Activated naive CD4-positive, alpha-beta T cell treated with anti-CD3 and anti-CD28 coated beads for 36 hours (primary cell): ENCODE measurements around the gene MRPS25. TPM values are rescaled to one million over a fixed set of nuclear protein-coding genes. Genes with fewer than 3 reads are reported as not detected.

Source experiments
- CTCF ChIA-PET: fragments of 350-600 bp; sonication (Branson Sonifier 250); formaldehyde crosslinking; loops from one replicate; lab custom pipeline; 2021; ENCODE audit warnings: antibody characterized with exemption; lab: Charles Lee
- DNase-seq: peaks from one replicate; pipeline ENCODE4 v3.0.0-alpha.2; 2020
- H3K27ac Mint-ChIP-seq: one replicate; pipeline ENCODE4 v1.8.0; 2021; ENCODE audit warnings: mild to moderate bottlenecking, mixed read lengths
- H3K27me3 Mint-ChIP-seq: one replicate; pipeline ENCODE4 v1.8.0; 2021; ENCODE audit warnings: low read depth, mixed read lengths
- H3K36me3 Mint-ChIP-seq: one replicate; pipeline ENCODE4 v1.8.0; 2021; ENCODE audit warnings: low read depth, mixed read lengths
- H3K4me1 Mint-ChIP-seq: one replicate; pipeline ENCODE4 v1.8.0; 2021; ENCODE audit warnings: low read depth, mixed read lengths
- H3K4me3 Mint-ChIP-seq: one replicate; pipeline ENCODE4 v1.8.0; 2021; ENCODE audit warnings: mild to moderate bottlenecking, moderate library complexity, mixed read lengths
- H3K9me3 Mint-ChIP-seq: one replicate; pipeline ENCODE4 v1.8.0; 2021; ENCODE audit warnings: mixed read lengths
- intact Hi-C: fragments of 100-400 bp; cut with micrococcal nuclease; formaldehyde crosslinking; loops from one replicate; pipeline ENCODE4 v1.15.1; 2023
- total RNA-seq, 2 experiments: library from RNA; stranded (reverse); gene quantifications; one replicate each; pipeline ENCODE4 v1.2.3, GENCODE V29; 2021

The MRPS25 gene
- total RNA-seq, 2 experiments from 2014 or later: 55.0 to 57.5 TPM

DNA sequence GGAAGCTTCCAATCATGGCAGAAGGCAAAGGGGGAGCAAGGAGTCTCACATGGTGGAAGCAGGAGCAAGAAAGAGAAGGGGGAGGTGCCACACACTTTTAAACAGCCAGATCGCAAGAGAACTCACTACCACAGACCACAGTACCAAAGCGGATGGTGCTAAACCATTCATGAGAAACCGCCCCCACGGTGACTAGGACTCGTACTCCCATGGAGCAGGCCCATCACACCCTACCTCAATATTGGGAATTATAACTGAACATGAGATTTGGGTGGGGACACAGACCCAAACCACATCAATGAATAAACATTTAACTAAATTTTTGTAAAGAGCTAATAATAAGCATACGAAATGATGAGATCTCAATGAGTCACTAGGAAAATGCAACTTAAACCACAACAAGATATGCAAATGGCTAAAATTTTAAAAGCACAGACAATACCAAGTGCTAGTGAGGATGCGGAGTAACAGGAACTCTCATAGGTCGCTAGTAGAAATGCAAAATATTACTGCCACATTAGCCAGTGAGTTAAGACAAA is 10.0 kb downstream of the MRPS25 start:
- peak; percentile 69 for DNase-seq
- CTCF ChIA-PET: no interaction called here
- Mint-ChIP-seq H3K27ac (peak overlapping the region; percentile 74), H3K9me3 (peaks cover 1% of the 10 kb centered on the region), H3K27me3 (no peaks in the 10 kb centered on the region), H3K36me3 (peaks cover 53% of the 10 kb centered on the region), H3K4me3 (no peak overlapping the region), H3K4me1 (peaks cover 44% of the 10 kb centered on the region)
- intact Hi-C loops: loop anchor here (1.0 kb wide), 2 partner anchors 10 to 130 kb away; partner anchors contain the start of gene MRPS25

DNA sequence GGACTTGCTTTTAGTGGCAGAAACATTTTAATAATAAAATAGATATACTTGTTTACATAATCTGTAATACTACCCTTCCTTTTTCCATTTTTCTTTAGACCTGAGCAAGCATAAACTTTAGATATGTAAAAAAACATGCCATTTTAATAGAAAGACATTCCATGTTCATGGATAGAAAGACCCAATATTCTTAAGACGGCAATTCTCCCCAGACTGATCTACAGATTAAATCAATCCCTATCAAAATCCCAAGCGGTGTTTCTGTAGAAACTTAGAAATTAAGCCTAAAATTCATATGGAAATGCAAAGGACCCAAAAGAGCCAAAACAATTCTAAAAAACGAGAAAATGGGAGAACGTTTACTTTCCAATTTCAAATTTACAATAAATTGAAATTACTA is 11.6 kb downstream of the MRPS25 start:
- CTCF ChIA-PET: no interaction called here
- Mint-ChIP-seq H3K27ac (no peak overlapping the region), H3K4me1 (peaks cover 42% of the 10 kb centered on the region), H3K36me3 (peaks cover 45% of the 10 kb centered on the region), H3K4me3 (no peak overlapping the region), H3K9me3 (peaks cover 1% of the 10 kb centered on the region), H3K27me3 (no peaks in the 10 kb centered on the region)
- intact Hi-C loops: loop anchor here (5.0 kb wide), 1 partner anchor 44 kb away; the partner anchor contains the start of gene RBSN
- no peak for DNase-seq

DNA sequence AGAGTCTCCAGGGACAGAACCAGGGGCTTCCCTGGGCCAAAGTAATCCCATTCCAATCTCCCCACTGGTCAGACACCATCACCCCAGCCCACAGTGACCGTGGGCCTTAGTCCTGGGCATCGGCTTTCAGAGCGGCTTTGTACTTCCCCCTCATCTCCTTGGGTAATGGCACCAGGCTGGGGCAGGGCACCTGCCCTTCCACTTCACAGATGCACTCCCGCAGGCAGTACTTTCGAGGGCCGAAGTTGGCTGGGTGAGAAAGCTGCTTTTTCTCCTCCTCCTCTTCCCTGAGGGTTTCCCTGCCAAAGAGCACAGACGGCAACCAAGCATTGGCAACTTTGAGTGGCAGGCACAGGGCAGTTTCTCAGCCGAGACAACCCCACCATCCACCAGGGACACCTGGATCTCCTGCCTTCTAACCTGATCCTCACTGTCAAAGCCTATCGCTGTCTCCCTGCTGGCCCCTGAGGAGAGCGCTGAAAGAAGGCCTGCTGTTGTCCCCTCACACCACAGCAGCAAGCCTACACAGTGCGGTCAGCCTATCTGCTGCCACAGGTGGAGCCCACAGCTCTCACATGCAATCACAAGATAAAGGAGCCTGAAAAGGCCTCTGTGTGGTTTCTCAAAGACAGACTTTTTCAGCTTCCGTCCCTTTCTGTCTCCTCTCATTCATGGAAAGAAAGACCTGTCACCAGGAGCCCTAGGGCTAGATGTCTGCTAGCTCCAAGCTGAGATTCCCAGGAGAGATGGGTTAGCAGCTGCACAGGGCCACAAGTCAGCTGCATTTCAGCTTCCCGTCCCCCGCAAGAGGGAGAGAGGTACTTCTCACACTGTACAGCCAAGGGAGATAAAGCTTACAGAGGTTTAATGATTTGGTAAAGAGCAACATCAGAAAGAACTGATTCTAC is 12.5 kb downstream of the MRPS25 start:
- Mint-ChIP-seq H3K4me1 (peaks cover 42% of the 10 kb centered on the region), H3K27me3 (no peaks in the 10 kb centered on the region), H3K9me3 (peaks cover 1% of the 10 kb centered on the region), H3K27ac (no peak overlapping the region), H3K4me3 (no peak overlapping the region), H3K36me3 (peaks cover 40% of the 10 kb centered on the region)
- CTCF ChIA-PET: interaction anchor here (0.6 to 3.0 kb wide), 4 partner anchors 12 to 56 kb away, joined by 3 to 13 read pairs (median 4); partner anchors contain the start of gene MRPS25
- no peak for DNase-seq
- intact Hi-C loops: loop anchor here (5.0 kb wide), 1 partner anchor 45 kb away; the partner anchor contains the start of gene RBSN

DNA sequence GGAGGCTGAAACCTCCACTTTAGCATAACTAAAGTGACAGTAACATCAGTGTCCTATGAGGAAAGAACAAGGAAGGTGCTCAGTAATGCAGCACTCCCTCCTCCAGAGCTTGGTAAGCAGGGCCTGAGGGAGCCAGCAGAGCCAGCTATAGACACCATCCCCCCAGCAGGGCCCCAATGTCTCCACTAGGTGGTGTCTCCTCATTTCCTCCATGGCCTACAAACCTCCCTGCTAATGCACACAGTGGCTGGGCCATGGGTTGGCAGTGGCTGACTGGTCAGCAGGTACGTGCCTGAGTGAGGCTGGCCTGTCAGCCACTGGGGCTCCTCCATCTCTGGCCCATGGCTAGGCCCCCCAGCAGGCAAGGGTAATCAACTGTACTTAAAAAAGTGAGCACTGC is 13.6 kb downstream of the MRPS25 start:
- Mint-ChIP-seq H3K27me3 (no peaks in the 10 kb centered on the region), H3K27ac (peak overlapping the region; percentile 65), H3K9me3 (peaks cover 1% of the 10 kb centered on the region), H3K36me3 (peaks cover 40% of the 10 kb centered on the region), H3K4me1 (peaks cover 36% of the 10 kb centered on the region), H3K4me3 (no peak overlapping the region)
- DNase-seq: peak; percentile 64
- intact Hi-C loops: loop anchor here (2.0 to 5.0 kb wide), 2 partner anchors 13 to 46 kb away; partner anchors contain the start of genes MRPS25 and RBSN
- CTCF ChIA-PET: interaction anchor here (0.7 to 3.0 kb wide), 11 partner anchors 13 to 419 kb away, joined by 3 to 13 read pairs (median 4); partner anchors contain the start of gene MRPS25

DNA sequence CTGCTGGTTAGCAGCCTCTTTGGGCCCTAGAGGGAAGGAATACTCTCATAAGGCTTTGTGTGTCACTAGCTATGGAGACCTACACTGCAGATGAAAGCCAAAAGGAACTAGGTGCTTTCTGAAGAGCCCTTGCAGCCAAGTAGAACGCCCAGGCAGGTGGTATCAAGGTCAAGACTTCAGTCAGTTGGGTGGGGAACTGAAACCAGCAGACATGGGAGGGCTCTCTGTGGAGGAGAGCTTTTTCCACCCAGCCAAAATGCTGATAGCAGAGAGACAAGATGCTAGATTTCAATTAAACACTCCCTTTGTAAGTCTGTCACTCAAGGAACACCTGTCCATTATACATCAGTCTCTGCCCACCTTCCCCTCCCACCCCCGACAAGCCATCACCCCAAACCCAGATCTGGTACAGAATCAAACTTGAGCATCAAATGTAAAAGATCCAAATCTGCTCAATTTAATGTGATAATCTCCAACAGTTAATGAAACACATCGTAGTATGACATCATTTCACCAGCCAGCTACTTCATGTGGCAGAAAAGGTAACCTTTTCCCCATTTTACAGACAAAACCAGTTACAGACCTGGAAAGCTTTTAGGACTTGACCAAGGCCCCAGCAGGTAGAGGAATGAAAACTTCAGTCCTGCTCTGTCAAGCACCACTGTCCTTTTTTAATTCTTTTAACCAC is 14.6 kb downstream of the MRPS25 start:
- H3K9me3 Mint-ChIP-seq: peaks cover 1% of the 10 kb centered on the region
- intact Hi-C loops: loop anchor here (2.0 to 5.0 kb wide), 2 partner anchors 14 to 47 kb away; partner anchors contain the start of genes MRPS25 and RBSN
- no peak overlapping the region for H3K4me3 Mint-ChIP-seq
- no peak for DNase-seq
- CTCF ChIA-PET: interaction anchor here (0.7 to 3.0 kb wide), 8 partner anchors 13 to 418 kb away, joined by 3 to 13 read pairs (median 5); partner anchors contain the start of gene MRPS25
- H3K27me3 Mint-ChIP-seq: no peaks in the 10 kb centered on the region
- H3K27ac Mint-ChIP-seq: no peak overlapping the region
- H3K4me1 Mint-ChIP-seq: peaks cover 30% of the 10 kb centered on the region
- peaks cover 37% of the 10 kb centered on the region for H3K36me3 Mint-ChIP-seq

DNA sequence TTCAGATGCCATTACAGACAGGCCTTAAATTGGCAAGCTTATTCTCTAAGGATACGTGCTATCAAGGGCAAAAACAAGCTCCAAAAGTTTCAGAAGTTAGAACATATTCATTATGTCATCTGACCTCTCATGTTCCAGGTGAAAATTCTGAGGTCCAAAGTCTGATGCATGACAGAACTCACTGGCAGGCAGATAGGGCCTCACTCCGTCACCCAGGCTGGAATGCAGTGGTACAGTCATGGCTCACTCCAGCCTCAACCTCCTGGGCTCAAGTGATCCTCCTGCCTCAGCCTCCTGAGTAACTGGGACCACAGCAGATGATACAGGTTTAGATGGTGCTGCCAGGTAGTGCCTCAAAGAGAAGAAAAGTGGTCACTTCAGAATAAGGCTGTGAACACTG is 15.5 kb downstream of the MRPS25 start:
- Mint-ChIP-seq H3K9me3 (no peaks in the 10 kb centered on the region), H3K27me3 (no peaks in the 10 kb centered on the region), H3K4me1 (peaks cover 31% of the 10 kb centered on the region), H3K4me3 (no peak overlapping the region), H3K27ac (no peak overlapping the region), H3K36me3 (peaks cover 32% of the 10 kb centered on the region)
- no peak for DNase-seq
- intact Hi-C loops: no loop called here
- CTCF ChIA-PET: interaction anchor here (0.6 kb wide), 2 partner anchors 108 to 357 kb away, joined by 3 read pairs; no protein-coding TSS in a partner anchor

DNA sequence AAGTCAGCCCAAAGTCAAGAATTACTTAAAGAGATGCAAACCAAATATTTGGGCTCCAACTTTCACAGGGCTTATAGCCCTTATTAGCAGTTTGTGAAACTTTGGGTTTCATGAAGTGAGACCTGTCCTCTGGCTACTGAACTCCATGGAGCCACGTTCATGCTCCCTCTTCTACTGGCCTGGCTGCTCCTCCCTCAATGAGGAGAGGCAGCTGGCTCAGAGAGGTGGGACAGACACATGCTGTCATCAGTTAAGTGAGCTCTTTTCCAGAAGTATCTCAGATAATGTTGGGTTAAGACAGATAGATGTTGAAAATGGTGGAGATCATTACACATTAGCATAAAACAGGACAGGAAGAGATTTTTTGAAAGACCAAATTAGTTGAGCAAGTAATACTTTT is 19.4 kb downstream of the MRPS25 start:
- intact Hi-C loops: no loop called here
- H3K9me3 Mint-ChIP-seq: no peaks in the 10 kb centered on the region
- peak overlapping the region; percentile 31 for H3K27ac Mint-ChIP-seq
- no peak overlapping the region for H3K4me3 Mint-ChIP-seq
- no peaks in the 10 kb centered on the region for H3K27me3 Mint-ChIP-seq
- H3K4me1 Mint-ChIP-seq: peaks cover 31% of the 10 kb centered on the region
- H3K36me3 Mint-ChIP-seq: peaks cover 41% of the 10 kb centered on the region
- DNase-seq: no peak
- CTCF ChIA-PET: no interaction called here

DNA sequence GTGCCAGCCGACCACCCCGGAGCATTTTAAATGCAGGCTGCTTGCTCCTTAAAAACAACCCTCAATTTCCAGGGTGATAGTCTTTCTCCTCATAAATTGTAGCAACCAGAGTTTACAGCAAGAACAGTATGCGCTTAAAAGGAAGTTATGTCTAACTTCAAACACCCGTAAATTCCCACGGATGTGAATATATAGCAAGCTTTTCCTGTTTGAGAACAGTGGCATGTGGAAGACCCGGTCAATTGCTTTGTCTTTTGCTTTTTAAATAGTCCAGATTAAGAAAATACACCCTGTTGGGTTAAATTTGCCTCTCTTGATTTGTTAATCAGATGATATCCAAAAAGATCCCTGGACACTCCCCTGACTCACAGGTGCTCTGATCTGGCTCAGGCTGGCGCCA is 20.8 kb downstream of the MRPS25 start:
- intact Hi-C loops: no loop called here
- H3K27ac Mint-ChIP-seq: peak overlapping the region; percentile 52
- no peak overlapping the region for H3K4me3 Mint-ChIP-seq
- peaks cover 41% of the 10 kb centered on the region for H3K36me3 Mint-ChIP-seq
- no peak for DNase-seq
- H3K9me3 Mint-ChIP-seq: no peaks in the 10 kb centered on the region
- CTCF ChIA-PET: interaction anchor here (0.6 kb wide), 1 partner anchor 11 kb away, joined by 3 read pairs; no protein-coding TSS in a partner anchor
- H3K27me3 Mint-ChIP-seq: no peaks in the 10 kb centered on the region
- H3K4me1 Mint-ChIP-seq: peaks cover 29% of the 10 kb centered on the region

DNA sequence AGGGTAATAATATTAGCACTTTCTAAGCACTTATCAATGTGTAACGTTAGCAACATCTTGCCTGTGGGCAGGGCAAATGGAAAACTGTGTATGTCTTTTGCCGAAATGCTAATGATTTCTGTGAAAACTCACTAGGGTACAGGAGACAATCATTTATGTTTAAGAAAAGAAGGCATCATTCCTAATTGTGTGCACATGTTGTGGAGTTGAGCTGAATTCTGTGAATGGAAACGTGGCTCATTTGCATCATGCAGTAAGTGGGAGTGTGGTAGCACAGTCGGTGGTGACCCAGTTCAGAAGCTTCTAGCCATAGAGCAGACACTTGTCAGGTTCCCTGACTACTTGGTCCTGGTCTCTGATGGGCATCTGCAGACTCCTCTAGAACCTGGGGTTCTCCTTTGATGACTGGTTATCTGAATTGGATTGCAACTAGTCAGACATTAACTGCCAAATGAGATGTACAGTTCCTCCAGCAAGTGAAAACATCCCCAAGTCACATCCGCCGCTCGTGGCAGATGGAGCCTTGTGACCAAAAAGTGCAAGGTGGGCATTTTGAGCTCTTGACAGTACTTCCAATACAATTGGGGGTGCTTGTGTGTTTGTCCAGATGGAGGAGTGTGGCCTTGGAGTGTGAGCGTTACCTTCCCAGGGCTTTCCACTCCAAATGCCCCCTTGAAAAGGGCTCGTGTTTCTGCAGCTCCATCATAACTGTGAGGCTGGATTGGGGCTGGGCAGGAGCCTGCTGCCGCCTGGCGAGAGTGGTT is 21.5 kb downstream of the MRPS25 start:
- Mint-ChIP-seq H3K27ac (no peak overlapping the region), H3K27me3 (no peaks in the 10 kb centered on the region)
- CTCF ChIA-PET: interaction anchor here (1.4 kb wide), 1 partner anchor 14 kb away, joined by 5 read pairs; no protein-coding TSS in a partner anchor

DNA sequence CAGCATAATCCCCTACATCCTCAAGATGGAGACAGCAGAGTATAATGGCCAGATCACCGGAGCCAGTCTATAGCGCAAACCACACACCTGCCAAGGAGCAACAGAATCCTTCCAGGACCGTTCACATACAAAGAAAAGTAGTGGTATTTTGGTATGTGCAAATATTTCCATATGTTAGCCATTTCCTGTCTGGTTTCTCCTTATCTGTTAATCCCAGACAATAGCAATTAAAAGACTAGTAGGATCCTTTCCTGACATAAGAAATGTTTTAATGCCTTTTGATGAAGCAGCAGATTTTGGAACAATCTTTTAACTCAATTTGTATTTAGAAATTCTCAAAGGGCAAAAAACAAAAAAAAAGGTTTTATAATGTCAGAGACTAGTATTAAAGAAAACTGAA is 22.2 kb downstream of the MRPS25 start:
- no peak for DNase-seq
- CTCF ChIA-PET: interaction anchor here (1.4 kb wide), 1 partner anchor 15 kb away, joined by 5 read pairs; no protein-coding TSS in a partner anchor
- Mint-ChIP-seq H3K9me3 (no peaks in the 10 kb centered on the region), H3K36me3 (peaks cover 46% of the 10 kb centered on the region), H3K27me3 (no peaks in the 10 kb centered on the region), H3K4me1 (peaks cover 29% of the 10 kb centered on the region), H3K27ac (peak overlapping the region; percentile 11), H3K4me3 (no peak overlapping the region)
- intact Hi-C loops: no loop called here

More for the DNA sequence above, 21.5 kb downstream of the MRPS25 start:
- intact Hi-C loops: no loop called here
- H3K4me3 Mint-ChIP-seq: no peak overlapping the region
- H3K9me3 Mint-ChIP-seq: no peaks in the 10 kb centered on the region
- peaks cover 29% of the 10 kb centered on the region for H3K4me1 Mint-ChIP-seq
- no peak for DNase-seq
- H3K36me3 Mint-ChIP-seq: peaks cover 43% of the 10 kb centered on the region

DNA sequence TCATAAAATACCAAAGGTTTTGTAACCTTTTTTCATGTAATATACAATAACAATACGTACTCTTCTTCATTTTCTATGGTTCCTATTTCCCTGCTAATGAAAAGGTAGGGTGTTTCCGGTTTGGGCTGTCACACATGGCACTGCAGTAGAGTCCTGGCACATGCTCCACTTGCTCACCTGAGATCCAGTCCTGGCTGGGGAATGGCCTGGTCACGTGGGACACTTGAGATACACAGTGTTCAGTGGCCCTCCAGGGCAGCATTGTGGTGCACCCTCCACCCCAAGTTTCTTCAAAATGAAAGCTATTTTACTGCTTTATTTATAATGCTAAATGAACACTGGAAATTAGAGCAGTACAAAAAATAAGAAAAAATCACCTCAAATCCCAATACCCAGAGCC is 23.2 kb downstream of the MRPS25 start:
- Mint-ChIP-seq H3K27me3 (no peaks in the 10 kb centered on the region), H3K9me3 (no peaks in the 10 kb centered on the region), H3K4me1 (peaks cover 29% of the 10 kb centered on the region), H3K4me3 (no peak overlapping the region), H3K36me3 (peaks cover 43% of the 10 kb centered on the region), H3K27ac (no peak overlapping the region)
- DNase-seq: no peak
- CTCF ChIA-PET: no interaction called here
- intact Hi-C loops: no loop called here
